ENCODE data around the gene TAS1R1.

GRCh38 chr1:6603238-6603914 is 48.3 kb downstream of the TAS1R1 start:
- TF ChIP-seq CTCF (IDR thresholded peaks at IDR 0.05; ENCODE audit: poor library complexity, severe bottlenecking) (no peak), REST (IDR thresholded peaks at IDR 0.05; ENCODE audit: borderline replicate concordance) (no peak), POLR2AphosphoS5 (IDR thresholded peaks at IDR 0.05) (no peak), SMC3 (conservative IDR thresholded peaks at IDR 0.05; ENCODE audit: poor library complexity) (no peak), EP300 (conservative IDR thresholded peaks at IDR 0.05; ENCODE audit: poor library complexity, severe bottlenecking) (no peak)

All from neural cell (in vitro differentiated cells).